Kasumi-1 (cell line): ENCODE measurements around the gene PALLD.
"Not testable (repeated sequence)": the region's sequence is repeated elsewhere in the genome, so short reads cannot be mapped to it uniquely, and the experiment has no call there.

ENCODE experiments used
- DNase-seq, 2 experiments: peaks; one replicate each; lab custom pipeline; 2025; lab: John Stamatoyannopoulos, UW

Gene PALLD

GRCh38 chr4:168707205-168707604 lies 210.4 kb downstream of the PALLD start:
- no peak for DNase-seq

GRCh38 chr4:168708108-168708507 lies 211.3 kb downstream of the PALLD start:
- DNase-seq, result no peak

- DNase-seq, result peak; percentile 58 to 72
Measured at GRCh38 chr4:168710353-168710946, 213.6 kb downstream of the PALLD start.

- DNase-seq, result no peak
Measured at GRCh38 chr4:168711197-168712140, 214.6 kb downstream of the PALLD start.

- no peak for DNase-seq
Measured at GRCh38 chr4:168712316-168712890, 215.6 kb downstream of the PALLD start.

GRCh38 chr4:168713253-168713652 lies 216.4 kb downstream of the PALLD start:
- no peak for DNase-seq

- DNase-seq, result no peak
Measured at GRCh38 chr4:168715896-168716295, 219.0 kb downstream of the PALLD start.

- no peak for DNase-seq
Measured at GRCh38 chr4:168716406-168717129, 219.7 kb downstream of the PALLD start.

GRCh38 chr4:168717847-168718246 lies 221.0 kb downstream of the PALLD start:
- no peak for DNase-seq

GRCh38 chr4:168719725-168720124 lies 222.9 kb downstream of the PALLD start:
- DNase-seq, result no peak

GRCh38 chr4:168720396-168720900 lies 223.6 kb downstream of the PALLD start:
- no peak for DNase-seq

- no peak for DNase-seq
Measured at GRCh38 chr4:168722391-168722790, 225.5 kb downstream of the PALLD start.

GRCh38 chr4:168723020-168723419 lies 226.2 kb downstream of the PALLD start:
- DNase-seq, result peak; percentile 31 to 35

- no peak for DNase-seq
Measured at GRCh38 chr4:168723569-168723968, 226.7 kb downstream of the PALLD start.

- DNase-seq, result no peak
Measured at GRCh38 chr4:168724243-168724642, 227.4 kb downstream of the PALLD start.

GRCh38 chr4:168724686-168725411 lies 228.0 kb downstream of the PALLD start:
- no peak for DNase-seq

- DNase-seq, result no peak
Measured at GRCh38 chr4:168725930-168726329, 229.1 kb downstream of the PALLD start.

GRCh38 chr4:168727181-168727580 lies 230.3 kb downstream of the PALLD start:
- not testable (repeated sequence) for DNase-seq

- DNase-seq, result no peak
Measured at GRCh38 chr4:168731006-168731636, 234.3 kb downstream of the PALLD start.

GRCh38 chr4:168731706-168732414 lies 235.0 kb downstream of the PALLD start:
- DNase-seq, result no peak
